Effector CD4-positive, alpha-beta T cell (primary cell): Measurements from ENCODE around the gene GNAO1.

Experiments
- DNase-seq: peaks from one replicate; pipeline ENCODE4 v3.0.0-alpha.2; 2020
- total RNA-seq: gene quantifications from one replicate; lab custom pipeline; 2026; lab: John Stamatoyannopoulos, UW

Gene GNAO1
- 2.1 reads per million, percentile 4 among the genes with 10 or more reads in this experiment for total RNA-seq

DNA sequence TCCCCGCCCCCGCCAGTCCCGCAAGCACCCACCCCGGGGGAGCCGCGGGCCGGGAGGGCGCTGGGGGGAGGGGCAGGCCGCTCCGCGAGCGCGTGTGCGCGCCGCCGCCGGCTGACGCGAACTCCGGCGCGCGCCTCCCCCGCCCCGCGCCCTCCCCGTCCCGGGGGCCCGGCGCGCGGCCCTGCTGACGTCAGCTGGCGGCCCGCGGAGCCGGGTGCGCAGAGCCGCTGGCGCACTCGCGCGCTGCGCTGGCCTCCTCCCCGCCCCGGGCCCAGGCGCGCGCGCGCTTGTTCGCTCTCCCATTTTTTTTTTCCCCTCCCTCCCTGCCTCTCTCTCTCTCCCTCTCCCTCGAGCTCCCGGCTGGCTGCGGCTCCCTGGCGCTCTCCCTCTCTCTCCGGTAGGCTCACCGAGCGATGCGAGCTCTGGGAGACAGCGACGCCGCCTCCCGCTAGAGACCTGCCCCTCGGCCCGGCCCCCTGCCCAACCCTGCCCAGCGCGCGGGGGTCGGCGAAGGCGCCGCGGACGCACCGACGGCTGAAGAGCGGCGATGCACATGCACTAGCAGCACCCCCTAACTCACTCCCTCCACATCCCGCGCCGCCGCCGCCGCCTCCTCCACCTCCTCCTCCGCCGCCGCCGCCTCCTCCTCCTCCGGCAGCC is at the start of gene GNAO1:
Gene GNAO1, plus strand, starts transcription at position 334 of the 660 bp plus-strand sequence. CDS start 747 bp downstream, outside the sequence.
- peak; percentile 53 for DNase-seq

- DNase-seq, result no peak
Measured at GRCh38 chr16:56143666-56144065, 47.6 kb upstream of the GNAO1 start.

DNA sequence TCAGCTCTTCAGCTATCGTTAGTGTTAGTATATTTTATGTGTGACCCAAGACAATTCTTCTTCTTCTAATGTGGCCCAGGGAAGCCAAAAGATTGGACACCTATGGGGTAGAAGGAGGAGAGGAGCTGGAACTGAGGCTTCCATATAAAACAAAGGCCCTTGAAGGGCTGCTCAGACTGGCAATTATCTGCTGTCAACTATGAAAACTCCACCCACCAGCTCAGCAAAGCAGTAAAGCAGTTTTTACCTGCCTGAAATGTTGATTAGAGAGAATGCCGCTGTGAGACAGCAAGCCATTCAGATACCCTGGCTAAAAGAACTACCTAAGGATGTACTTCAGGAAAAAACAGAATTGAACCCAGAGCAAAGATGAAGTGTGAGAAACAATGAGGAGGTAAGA is 45.9 kb upstream of the GNAO1 start:
- no peak for DNase-seq

GRCh38 chr16:56151621-56152020 is 39.7 kb upstream of the GNAO1 start:
- DNase-seq, result no peak

- no peak for DNase-seq
Measured at GRCh38 chr16:56161658-56162057, 29.6 kb upstream of the GNAO1 start.

DNA sequence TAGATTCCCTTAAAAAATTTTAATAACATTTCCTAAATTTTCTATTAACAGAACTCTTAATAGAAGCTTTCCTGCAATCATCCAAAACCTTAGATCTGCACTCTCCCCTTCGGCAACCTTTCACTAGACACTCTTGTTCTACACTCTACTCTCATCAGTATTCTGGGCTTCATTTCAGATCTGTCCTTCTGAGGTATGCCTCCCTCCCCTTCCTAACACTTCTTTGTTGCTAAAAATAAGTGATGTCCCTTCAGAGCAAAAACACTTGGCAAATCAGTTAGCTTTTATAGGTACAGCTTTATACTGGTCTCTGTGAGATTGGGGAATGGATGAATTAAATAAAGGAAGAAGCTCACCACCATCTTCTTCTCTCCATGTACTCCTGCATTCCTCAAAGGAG is 28.2 kb upstream of the GNAO1 start:
- DNase-seq, result no peak

- no peak for DNase-seq
Measured at GRCh38 chr16:56163938-56164337, 27.4 kb upstream of the GNAO1 start.

DNA sequence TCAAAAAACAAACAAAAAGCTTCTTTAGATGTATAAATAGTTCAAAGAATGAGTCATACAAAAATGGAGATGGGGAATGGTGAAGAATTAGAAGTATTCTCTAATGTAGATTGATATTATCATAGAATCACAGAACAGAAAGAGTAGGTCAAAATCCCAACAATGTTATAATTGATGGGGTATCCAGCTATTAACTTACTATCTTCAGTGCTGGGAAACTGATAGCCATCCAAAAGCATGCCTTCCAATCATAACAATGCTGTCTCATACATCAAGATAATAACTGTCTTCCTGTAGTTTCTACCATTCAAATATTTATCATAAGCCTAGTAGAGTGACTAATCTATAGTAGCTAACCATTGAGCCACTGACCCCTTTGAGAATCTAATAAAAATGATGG is 26.7 kb upstream of the GNAO1 start:
- DNase-seq, result no peak

GRCh38 chr16:56174411-56174810 is 16.9 kb upstream of the GNAO1 start:
- DNase-seq, result no peak

GRCh38 chr16:56181401-56181800 is 9.9 kb upstream of the GNAO1 start:
- no peak for DNase-seq

- no peak for DNase-seq
Measured at GRCh38 chr16:56183266-56183665, 8.0 kb upstream of the GNAO1 start.

DNA sequence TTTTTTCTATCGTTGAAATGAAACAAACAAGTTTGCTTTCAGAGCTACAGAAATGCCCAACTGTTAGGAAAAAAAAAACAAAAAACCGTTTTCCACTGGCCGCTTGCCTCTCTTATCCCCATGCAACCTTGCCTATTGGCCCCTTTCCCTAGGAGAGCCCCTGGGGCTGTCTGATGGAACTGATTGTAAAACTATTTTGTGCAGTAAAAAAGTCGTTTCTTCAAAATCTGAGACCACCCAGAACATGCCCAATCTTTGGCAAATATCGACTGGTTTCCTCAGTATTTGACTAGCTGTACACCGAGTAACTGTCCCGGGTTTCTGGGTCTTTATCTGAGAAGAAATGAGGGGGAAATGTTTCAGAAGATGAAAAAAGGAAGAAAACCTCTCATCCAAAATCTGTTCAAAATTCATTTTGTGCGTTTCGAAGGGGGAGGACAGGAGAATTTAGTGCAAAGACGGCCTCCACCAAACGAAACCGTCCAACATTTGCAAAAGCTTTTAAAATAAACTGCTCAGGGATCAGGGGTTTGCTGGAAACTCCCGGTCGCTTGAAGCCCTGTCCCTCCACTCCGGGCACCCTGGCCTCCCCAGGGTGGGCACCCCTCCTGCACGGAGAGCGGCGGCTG is 1.1 kb upstream of the GNAO1 start:
- DNase-seq, result no peak

DNA sequence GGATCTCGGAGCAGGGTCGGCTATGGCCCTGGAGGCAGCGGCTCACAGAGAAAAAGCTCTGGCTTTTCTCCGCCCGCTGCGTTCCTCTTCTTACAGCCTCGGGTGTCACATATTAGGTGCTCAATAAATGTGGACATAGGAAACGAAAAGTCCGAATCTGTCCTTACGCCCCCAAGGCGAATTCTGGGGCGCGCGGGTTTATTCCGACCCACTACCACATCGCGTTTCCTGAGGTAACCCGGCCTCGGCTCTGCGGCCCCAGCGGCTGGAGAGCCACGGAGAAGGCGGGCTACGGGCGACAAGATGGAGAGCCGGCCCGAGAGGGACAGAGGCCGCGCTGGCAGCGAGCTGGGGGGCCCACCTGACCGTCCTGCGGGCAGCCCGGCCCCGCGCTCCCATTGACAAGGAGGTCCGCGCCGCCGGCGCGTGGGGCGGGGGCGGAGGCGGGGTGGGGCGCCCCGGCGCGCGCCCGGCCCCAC is 573 bp upstream of the GNAO1 start:
- DNase-seq, result no peak

GRCh38 chr16:56191835-56192634 is 746 bp downstream of the GNAO1 start:
- no peak for DNase-seq

- no peak for DNase-seq
Measured at GRCh38 chr16:56192635-56192945, 1.3 kb downstream of the GNAO1 start.

- DNase-seq, result no peak
Measured at GRCh38 chr16:56192986-56193945, 2.0 kb downstream of the GNAO1 start.

GRCh38 chr16:56193951-56194726 is 2.9 kb downstream of the GNAO1 start:
- DNase-seq, result peak; percentile 47

DNA sequence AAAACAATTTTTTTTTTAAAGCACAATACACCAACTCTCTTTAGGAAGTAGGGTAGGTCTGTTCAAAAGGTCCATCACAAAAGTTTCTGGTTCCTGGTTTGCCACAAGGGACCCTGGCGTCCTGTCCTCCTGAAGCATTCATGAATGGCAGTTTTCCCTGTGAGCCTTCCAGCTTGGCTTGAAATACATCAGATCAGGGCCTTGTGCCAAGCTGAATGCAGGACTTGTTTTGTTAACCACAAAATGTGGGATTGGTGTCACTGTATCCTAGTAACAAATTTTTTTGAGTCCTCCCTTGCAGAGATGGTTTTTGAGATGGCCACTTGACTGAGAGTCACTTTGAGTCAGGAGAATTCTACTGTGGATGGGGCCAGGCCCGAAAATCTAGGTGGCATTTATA is 3.9 kb downstream of the GNAO1 start:
- DNase-seq, result no peak

DNA sequence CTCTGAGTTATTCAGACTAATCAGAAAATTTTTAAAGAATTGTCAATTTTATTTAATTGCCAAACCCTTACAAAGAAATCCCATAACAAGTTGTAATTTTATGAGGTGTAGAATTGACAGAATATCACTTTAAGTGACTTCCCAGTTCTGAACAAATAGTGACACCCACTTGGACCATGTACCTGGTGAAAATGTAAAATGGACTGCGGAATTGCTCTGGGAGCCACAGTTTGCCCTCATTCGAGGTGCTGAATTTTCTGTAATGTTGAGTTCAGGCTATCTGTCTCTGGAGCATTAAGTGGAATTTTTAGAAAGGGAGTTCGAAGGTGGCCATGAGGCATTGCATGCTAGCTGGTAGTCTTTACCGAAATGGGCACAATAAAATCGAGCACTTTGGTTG is 5.1 kb downstream of the GNAO1 start:
- DNase-seq, result no peak

GRCh38 chr16:56197192-56197992 is 6.1 kb downstream of the GNAO1 start:
- no peak for DNase-seq
